HEK293 (cell line): Measurements from ENCODE around the gene CXCL16.

Source experiments
- CTCF ChIA-PET: fragments of 350-600 bp; formaldehyde crosslinking; extraction: SDS; loops from one replicate; lab custom pipeline; 2021; ENCODE audit warnings: antibody characterized with exemption; lab: Yijun Ruan, JAX
- POLR2A ChIA-PET: fragments of 300-600 bp; formaldehyde crosslinking; extraction: SDS; loops from one replicate; lab custom pipeline; 2020; ENCODE audit warnings: antibody characterized with exemption, inconsistent platforms; lab: Yijun Ruan, JAX
- H3K27ac ChIP-seq: fragments of 200-500 bp; sonication (Bioruptor generic); 2 replicates; pipeline ENCODE4 v1.5.1; 2014; ENCODE audit warnings: low read depth, low read length, control low read depth, inconsistent platforms; ENCODE audit errors: extremely low read depth
- H3K36me3 ChIP-seq, 2 experiments: fragments of 200-500 bp in 1 of 2; sonication (Bioruptor generic) in 1 of 2; 1 replicate in 1 of 2; 2 replicates in 1 of 2; pipeline ENCODE4 v1.5.1; 2014 to 2017; ENCODE audit warnings: inconsistent platforms in 2 of 2, low read length in 2 of 2; ENCODE audit not compliant: control insufficient read depth in 2 of 2, insufficient read depth in 1 of 2
- H3K4me1 ChIP-seq: fragments of 200-500 bp; sonication (Bioruptor generic); 2 replicates; pipeline ENCODE4 v1.5.1; 2014; ENCODE audit warnings: mild to moderate bottlenecking, low read length, inconsistent platforms; ENCODE audit not compliant: control insufficient read depth, insufficient read depth
- H3K4me3 ChIP-seq: 2 replicates; pipeline ENCODE4 v1.5.1; 2011; ENCODE audit warnings: low read depth, mild to moderate bottlenecking, control low read depth, low read length, moderate library complexity
- H3K9me3 ChIP-seq: fragments of 200-500 bp; sonication (Bioruptor generic); 2 replicates; pipeline ENCODE4 v1.5.1; 2014; ENCODE audit warnings: low read depth, low read length, inconsistent platforms; ENCODE audit not compliant: control insufficient read depth, insufficient read depth
- BCL11B ChIP-seq: fragments of 450-650 bp; formaldehyde crosslinking; IDR thresholded peaks from 2 replicates; pipeline ENCODE4 v1.5.1; 2016; ENCODE audit warnings: low read depth, missing biosample characterization, missing genetic modification characterization
- GLI4 ChIP-seq: fragments of 450-650 bp; formaldehyde crosslinking; IDR thresholded peaks from 2 replicates; pipeline ENCODE4 v1.5.1; 2016; ENCODE audit warnings: missing biosample characterization, missing genetic modification characterization
- KLF1 ChIP-seq: fragments of 450-650 bp; formaldehyde crosslinking; IDR thresholded peaks from 2 replicates; pipeline ENCODE4 v1.5.1; 2016; ENCODE audit warnings: missing biosample characterization, missing genetic modification characterization
- PRDM10 ChIP-seq: fragments of 450-650 bp; formaldehyde crosslinking; IDR thresholded peaks from 2 replicates; pipeline ENCODE4 v1.5.1; 2016; ENCODE audit warnings: missing biosample characterization, missing genetic modification characterization
- ZBTB20 ChIP-seq: fragments of 450-650 bp; formaldehyde crosslinking; IDR thresholded peaks from 2 replicates; pipeline ENCODE4 v1.5.1; 2016; ENCODE audit warnings: missing biosample characterization, missing genetic modification characterization
- ZBTB48 ChIP-seq: fragments of 450-650 bp; formaldehyde crosslinking; IDR thresholded peaks from 2 replicates; pipeline ENCODE4 v1.5.1; 2016; ENCODE audit warnings: missing biosample characterization, missing genetic modification characterization
- ZIC2 ChIP-seq: fragments of 450-650 bp; formaldehyde crosslinking; IDR thresholded peaks from 2 replicates; pipeline ENCODE4 v1.5.1; 2016; ENCODE audit warnings: missing biosample characterization, missing genetic modification characterization
- ZNF121 ChIP-seq: fragments of 450-650 bp; formaldehyde crosslinking; IDR thresholded peaks from 2 replicates; pipeline ENCODE4 v1.5.1; 2016; ENCODE audit warnings: missing biosample characterization, missing genetic modification characterization
- ZNF202 ChIP-seq: fragments of 450-650 bp; formaldehyde crosslinking; IDR thresholded peaks from 2 replicates; pipeline ENCODE4 v1.5.1; 2016; ENCODE audit warnings: missing biosample characterization, missing genetic modification characterization, borderline replicate concordance
- ZNF423 ChIP-seq: fragments of 450-650 bp; formaldehyde crosslinking; IDR thresholded peaks from 2 replicates; pipeline ENCODE4 v1.5.1; 2016; ENCODE audit warnings: missing biosample characterization, missing genetic modification characterization
- ZNF658 ChIP-seq: fragments of 450-650 bp; formaldehyde crosslinking; IDR thresholded peaks from 2 replicates; pipeline ENCODE4; 2016; ENCODE audit warnings: missing biosample characterization, missing genetic modification characterization
- ZNF837 ChIP-seq: fragments of 450-650 bp; formaldehyde crosslinking; IDR thresholded peaks from 2 replicates; pipeline ENCODE4 v1.5.1; 2016; ENCODE audit warnings: missing biosample characterization, missing genetic modification characterization
- TF ChIP-seq, protein P1 (sequence below): fragments of 450-650 bp; formaldehyde crosslinking; conservative IDR thresholded peaks from 2 replicates; pipeline ENCODE4 v1.5.1; 2016; ENCODE audit warnings: low read depth, missing biosample characterization, missing genetic modification characterization
- TF ChIP-seq, protein P2 (sequence below): fragments of 450-650 bp; formaldehyde crosslinking; IDR thresholded peaks from 2 replicates; pipeline ENCODE4 v1.5.1; 2016; ENCODE audit warnings: missing biosample characterization, missing genetic modification characterization
- TF ChIP-seq, protein P3 (sequence below): fragments of 450-650 bp; formaldehyde crosslinking; IDR thresholded peaks from 2 replicates; pipeline ENCODE4 v1.5.1; 2016; ENCODE audit warnings: missing biosample characterization, missing genetic modification characterization

Gene CXCL16

GRCh38 chr17:4711661-4712181, 28.0 kb downstream of the CXCL16 start:
- ChIA-PET POLR2A (interaction anchor here (0.7 to 1.1 kb wide), 2 partner anchors 84 to 150 kb away, joined by 3 read pairs; partner anchors contain the start of gene PSMB6), CTCF (interaction anchor here (1.5 kb wide), 1 partner anchor 21 kb away, joined by 3 read pairs; no protein-coding TSS in a partner anchor)

DNA sequence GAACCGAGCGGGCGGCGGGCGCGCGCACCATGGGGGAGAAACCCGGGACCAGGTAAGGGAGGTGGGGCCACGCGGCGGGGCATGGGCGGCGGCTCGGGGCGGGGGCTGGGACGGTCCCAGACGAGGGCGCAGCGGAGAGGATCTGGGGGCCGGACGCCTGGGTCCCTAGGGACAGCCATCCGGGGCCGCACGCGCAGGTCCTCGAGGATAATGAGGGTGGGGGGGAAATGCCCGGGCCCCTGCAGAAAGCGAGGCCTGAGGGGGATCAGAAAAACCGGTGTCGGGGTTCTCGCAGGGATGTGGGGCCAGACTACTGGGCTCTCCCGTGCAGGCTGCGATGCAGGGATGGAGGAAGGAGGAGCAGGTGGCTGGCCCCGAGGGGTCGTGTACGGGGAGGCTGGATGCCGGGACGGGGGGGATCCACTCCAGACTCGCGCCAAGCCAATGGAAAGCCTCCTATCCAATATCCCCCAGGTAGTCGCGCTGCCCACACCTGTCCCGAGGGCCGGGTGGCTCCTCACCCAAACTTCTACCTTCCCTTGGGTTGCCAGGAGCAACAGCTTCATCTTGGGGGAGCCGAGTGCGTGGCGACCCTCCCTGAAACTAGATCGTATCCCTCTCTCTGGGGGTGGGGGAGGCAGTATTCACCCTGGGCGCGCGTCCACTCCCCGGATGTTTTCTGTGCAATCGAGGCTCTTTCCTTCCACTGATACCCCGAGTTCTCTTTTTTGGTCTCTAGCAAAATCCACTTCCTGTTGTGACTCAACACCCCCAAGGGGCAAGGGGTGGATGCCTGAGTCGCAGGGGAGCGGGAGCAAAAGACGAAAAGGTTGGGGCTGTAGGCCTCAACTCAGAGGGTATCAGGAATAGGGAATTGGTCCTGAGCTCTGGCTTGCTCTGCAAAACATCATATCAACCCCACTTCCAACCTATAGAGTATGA, 28.8 kb downstream of the CXCL16 start:
- ChIA-PET CTCF (interaction anchor here (0.6 to 2.3 kb wide), 14 partner anchors 10 to 198 kb away, joined by 3 to 16 read pairs (median 4); no protein-coding TSS in a partner anchor), POLR2A (interaction anchor here (0.7 to 2.9 kb wide), 15 partner anchors 8 to 568 kb away, joined by 3 to 24 read pairs (median 4); partner anchors contain the start of genes CYB5D2, MED11, PLD2 and PSMB6)
- TF ChIP-seq ZBTB20 (peak; percentile 95), ZNF423 (tag by site-specific recombination) (peak; percentile 66), ZNF202 (tag by site-specific recombination) (no peak), BCL11B (tag by site-specific recombination) (peak; percentile 37; the same call in 1 of the 2 replicates), KLF1 (tag by site-specific recombination) (peak; percentile 86), GLI4 (tag by site-specific recombination) (0 out of 2 replicates have a peak, but pooled peaks have one; percentile 13), ZNF121 (tag by site-specific recombination) (peak; percentile 55; the same call in 1 of the 2 replicates)
- TF ChIP-seq, protein P1, sequence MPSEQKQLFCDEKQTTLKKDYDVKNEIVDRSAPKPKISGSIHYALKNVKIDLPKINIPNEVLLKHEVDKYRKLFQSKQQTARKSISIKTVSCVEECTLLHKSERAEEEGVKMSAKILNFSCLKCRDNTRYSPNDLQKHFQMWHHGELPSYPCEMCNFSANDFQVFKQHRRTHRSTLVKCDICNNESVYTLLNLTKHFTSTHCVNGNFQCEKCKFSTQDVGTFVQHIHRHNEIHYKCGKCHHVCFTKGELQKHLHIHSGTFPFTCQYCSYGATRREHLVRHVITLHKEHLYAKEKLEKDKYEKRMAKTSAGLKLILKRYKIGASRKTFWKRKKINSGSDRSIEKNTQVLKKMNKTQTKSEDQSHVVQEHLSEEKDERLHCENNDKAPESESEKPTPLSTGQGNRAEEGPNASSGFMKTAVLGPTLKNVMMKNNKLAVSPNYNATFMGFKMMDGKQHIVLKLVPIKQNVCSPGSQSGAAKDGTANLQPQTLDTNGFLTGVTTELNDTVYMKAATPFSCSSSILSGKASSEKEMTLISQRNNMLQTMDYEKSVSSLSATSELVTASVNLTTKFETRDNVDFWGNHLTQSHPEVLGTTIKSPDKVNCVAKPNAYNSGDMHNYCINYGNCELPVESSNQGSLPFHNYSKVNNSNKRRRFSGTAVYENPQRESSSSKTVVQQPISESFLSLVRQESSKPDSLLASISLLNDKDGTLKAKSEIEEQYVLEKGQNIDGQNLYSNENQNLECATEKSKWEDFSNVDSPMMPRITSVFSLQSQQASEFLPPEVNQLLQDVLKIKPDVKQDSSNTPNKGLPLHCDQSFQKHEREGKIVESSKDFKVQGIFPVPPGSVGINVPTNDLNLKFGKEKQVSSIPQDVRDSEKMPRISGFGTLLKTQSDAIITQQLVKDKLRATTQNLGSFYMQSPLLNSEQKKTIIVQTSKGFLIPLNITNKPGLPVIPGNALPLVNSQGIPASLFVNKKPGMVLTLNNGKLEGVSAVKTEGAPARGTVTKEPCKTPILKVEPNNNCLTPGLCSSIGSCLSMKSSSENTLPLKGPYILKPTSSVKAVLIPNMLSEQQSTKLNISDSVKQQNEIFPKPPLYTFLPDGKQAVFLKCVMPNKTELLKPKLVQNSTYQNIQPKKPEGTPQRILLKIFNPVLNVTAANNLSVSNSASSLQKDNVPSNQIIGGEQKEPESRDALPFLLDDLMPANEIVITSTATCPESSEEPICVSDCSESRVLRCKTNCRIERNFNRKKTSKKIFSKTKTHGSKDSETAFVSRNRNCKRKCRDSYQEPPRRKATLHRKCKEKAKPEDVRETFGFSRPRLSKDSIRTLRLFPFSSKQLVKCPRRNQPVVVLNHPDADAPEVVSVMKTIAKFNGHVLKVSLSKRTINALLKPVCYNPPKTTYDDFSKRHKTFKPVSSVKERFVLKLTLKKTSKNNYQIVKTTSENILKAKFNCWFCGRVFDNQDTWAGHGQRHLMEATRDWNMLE (tag by site-specific recombination) = no peak
- TF ChIP-seq, protein P2, sequence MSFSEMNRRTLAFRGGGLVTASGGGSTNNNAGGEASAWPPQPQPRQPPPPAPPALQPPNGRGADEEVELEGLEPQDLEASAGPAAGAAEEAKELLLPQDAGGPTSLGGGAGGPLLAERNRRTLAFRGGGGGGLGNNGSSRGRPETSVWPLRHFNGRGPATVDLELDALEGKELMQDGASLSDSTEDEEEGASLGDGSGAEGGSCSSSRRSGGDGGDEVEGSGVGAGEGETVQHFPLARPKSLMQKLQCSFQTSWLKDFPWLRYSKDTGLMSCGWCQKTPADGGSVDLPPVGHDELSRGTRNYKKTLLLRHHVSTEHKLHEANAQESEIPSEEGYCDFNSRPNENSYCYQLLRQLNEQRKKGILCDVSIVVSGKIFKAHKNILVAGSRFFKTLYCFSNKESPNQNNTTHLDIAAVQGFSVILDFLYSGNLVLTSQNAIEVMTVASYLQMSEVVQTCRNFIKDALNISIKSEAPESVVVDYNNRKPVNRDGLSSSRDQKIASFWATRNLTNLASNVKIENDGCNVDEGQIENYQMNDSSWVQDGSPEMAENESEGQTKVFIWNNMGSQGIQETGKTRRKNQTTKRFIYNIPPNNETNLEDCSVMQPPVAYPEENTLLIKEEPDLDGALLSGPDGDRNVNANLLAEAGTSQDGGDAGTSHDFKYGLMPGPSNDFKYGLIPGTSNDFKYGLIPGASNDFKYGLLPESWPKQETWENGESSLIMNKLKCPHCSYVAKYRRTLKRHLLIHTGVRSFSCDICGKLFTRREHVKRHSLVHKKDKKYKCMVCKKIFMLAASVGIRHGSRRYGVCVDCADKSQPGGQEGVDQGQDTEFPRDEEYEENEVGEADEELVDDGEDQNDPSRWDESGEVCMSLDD (tag by site-specific recombination) = peak; percentile 14; the same call in 1 of the 2 replicates
- TF ChIP-seq, protein P3, sequence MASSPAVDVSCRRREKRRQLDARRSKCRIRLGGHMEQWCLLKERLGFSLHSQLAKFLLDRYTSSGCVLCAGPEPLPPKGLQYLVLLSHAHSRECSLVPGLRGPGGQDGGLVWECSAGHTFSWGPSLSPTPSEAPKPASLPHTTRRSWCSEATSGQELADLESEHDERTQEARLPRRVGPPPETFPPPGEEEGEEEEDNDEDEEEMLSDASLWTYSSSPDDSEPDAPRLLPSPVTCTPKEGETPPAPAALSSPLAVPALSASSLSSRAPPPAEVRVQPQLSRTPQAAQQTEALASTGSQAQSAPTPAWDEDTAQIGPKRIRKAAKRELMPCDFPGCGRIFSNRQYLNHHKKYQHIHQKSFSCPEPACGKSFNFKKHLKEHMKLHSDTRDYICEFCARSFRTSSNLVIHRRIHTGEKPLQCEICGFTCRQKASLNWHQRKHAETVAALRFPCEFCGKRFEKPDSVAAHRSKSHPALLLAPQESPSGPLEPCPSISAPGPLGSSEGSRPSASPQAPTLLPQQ (tag by site-specific recombination) = peak; percentile 49; the same call in 1 of the 2 replicates

More at GRCh38 chr17:4711661-4712181, 28.0 kb downstream of the CXCL16 start:
- no peak overlapping the region for H3K4me3 ChIP-seq
- TF ChIP-seq ZNF837 (tag by site-specific recombination) (no peak), ZIC2 (tag by site-specific recombination) (peak; percentile 39; the same call in 1 of the 2 replicates), ZNF658 (tag by site-specific recombination) (no peak), ZBTB48 (tag by site-specific recombination) (0 out of 2 replicates have a peak, but pooled peaks have one; percentile 17), PRDM10 (tag by site-specific recombination) (peak; percentile 33; the same call in 1 of the 2 replicates)
- TF ChIP-seq, all 188 proteins: peak for 3
- H3K36me3 ChIP-seq = peaks cover 0 to 19% of the 10 kb centered on the region in 2 experiments; a peak in 2 of 3 replicates
- H3K4me1 ChIP-seq = peaks cover 5% of the 10 kb centered on the region; the same call in 1 of the 2 replicates
- H3K27ac ChIP-seq = no peak overlapping the region
- no peaks in the 10 kb centered on the region for H3K9me3 ChIP-seq

More for the DNA sequence above, 28.8 kb downstream of the CXCL16 start:
- Histone ChIP-seq H3K36me3 (peaks cover 0 to 15% of the 10 kb centered on the region in 2 experiments; a peak in 2 of 3 replicates), H3K9me3 (no peaks in the 10 kb centered on the region), H3K4me3 (peak overlapping the region; percentile 51), H3K27ac (peak overlapping the region; percentile 84), H3K4me1 (peaks cover 5% of the 10 kb centered on the region; the same call in 1 of the 2 replicates)
